ENCODE data around the gene CCR3. TPM values are rescaled to one million over a fixed set of nuclear protein-coding genes. Genes with fewer than 3 reads are reported as not detected.

CCR3 gene
- total RNA-seq, 1 experiment from 2014 or later = not detected

DNA sequence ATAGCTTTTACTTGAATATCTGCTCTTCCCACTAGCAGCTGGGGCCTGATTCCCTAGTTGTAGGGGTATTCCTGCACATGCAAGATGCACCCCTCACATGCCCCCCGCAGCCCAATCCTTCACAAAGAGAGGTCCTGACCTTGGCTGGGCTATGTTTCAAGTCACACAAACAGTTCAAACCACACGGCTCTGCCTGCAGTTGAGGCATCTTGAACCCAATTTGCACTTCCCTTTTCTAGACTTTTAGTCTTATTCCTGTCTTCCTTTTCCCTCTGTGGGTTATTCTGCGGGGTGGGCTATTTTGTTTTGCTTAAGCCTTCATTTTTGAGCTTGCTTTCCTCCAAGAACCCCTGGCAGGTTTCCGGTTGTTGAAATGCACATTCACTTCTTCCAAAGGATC is 20.9 kb upstream of the CCR3 start:
- no peak for DNase-seq (ENCODE audit: low read depth)

DNA sequence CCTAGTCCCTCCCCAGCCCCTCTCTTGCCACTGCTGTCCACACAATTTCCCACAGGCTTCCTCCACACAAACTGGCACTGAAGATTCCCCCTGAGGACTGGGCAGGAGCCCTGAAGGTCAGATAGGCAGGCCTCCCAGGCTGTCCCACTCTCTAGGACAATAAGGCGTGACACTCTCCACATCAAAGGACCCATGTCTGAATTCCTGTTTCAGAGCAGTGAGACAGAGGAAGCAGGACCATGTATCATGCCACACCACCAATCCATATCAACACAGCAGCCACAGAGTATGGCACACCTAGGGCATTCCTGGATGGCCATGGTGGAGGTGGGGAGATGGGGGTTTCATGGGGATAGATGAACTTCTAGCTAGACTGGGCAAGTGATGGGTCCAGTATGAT is 20.3 kb upstream of the CCR3 start:
- no peak for DNase-seq (ENCODE audit: low read depth)

DNA sequence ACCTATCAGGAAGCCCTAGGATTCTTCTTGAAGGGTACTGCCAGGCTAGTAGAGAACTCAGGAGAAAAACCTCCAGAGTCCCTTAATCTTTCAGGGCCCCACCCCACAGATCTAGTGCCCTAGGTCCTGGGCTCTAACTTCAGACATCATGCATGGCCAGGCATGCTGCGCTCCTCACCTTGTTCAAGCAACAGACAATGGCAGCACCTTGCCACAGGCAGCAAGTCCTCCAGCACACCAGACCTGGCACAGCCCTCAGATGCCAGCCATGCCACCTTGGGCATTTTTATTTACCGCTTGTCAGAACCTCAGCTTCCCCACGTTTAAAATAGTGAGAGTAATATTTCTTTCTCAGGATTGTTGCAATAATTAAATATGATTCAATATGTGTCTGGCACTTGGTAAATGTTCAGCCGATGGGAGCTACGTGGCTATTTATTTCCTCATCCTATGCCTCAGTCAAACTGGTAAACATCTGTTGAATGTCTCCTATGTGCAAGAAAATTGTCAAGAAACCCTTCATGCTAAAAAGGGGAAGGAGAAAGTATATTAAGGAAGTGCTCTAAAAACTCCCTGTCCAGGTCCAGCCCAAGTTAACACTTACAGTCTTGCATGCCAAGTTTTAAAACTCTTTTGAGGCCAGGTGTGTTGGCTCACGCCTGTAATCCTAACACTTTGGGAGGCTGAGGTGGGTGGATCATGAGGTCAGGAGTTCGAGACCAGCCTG is 19.7 kb upstream of the CCR3 start:
- DNase-seq (ENCODE audit: low read depth) = no peak

DNA sequence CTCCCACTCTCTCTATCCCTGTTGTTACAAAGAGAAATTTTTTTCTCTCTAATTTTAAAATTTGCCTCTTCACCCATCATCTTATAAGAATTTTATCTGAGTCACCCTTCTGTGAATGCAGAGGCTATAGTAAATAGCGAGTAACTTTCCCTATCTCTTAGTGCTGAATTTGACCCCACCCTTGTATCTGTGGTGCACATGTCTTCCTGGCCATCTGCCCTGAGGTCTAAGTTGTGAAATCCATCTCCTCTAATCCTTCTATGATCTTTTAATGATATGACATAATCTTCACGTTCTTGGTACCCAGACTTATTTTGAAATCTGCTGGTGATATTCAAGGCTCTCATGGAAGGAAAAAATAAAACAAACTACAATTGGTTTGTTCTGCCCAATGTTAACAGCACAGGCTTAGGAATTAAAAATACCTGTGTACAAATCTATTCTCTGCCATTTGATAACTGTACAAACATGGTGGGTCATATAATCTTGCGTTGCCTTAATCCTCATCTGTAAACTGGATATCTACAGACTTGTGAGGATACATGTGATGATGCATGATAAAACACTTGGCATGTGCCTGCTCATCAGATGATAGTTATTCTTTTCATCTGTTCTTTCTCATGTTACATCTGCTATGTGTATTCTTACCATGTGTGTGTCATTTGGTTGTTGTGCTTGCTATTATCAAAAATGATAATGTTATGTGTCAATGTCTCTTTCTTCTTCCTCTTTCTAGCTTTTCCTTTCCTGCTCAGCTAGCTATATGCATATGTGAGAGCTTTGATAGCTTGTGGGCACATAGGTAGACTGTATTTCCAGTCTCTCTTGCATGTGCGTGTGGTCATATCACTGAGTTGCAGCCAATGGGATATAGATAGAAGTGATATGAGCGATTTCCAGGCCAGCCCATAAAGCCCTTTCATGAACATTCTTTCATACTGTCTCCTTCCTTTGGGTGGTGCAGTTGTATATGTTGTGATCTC is 13.7 kb upstream of the CCR3 start:
- DNase-seq (ENCODE audit: low read depth) = peak; percentile 80

DNA sequence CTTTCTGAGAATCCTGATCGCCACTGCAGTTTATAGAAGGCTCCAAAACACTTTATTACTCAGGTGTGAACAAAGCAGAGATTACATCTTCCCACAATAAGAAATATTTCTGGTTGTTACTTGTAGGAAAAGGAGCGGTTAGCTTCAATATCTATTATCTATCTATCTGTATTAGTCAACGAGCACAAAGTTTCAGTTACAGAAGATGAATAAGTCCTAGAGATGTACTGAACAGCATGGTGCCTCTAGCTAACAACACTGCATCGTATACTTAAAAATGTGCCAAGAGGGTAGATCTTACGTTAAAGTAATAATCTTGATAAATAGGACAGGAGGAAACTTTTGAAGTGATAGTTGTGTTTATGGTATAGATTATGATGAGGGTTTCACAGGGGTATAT is 10.9 kb upstream of the CCR3 start:
- no peak for DNase-seq (ENCODE audit: low read depth)

DNA sequence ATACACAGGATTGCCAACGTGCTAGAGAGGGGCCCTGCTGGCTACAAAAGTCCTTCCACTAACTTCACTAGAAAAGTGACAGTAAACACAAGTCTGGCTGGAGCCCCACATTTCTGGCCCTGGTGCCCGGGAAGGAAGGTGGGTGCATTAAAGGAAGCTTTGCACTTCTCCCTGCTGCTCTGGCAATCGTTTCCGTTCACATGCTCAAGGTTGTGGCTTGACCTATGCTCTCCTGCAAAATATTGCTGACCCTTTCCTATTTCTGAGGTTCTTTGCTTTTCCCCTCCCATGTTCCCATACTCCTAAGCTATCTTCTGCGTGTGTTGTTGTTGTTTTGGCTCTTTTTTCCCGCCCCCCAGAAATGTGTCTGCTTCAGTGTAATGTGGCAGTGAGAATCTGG is 9.1 kb upstream of the CCR3 start:
- DNase-seq (ENCODE audit: low read depth) = no peak

DNA sequence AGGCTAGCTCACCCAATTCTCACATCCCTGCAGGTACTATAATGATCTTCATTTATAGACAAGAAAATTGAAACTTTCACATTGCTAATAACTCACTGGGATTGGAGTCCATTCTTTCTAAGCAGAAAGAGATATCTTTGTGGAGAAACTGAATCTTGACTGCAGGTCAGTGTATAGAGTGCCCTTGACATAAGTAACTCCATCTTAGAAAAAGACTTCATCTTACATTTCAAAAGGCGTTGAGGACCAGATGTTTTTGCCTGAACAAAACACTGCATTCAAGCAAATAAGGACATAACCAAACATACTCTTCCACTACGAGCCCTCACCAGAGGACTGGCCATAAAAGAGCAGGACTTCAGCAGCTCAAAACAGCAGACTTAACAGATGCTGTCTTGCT is 6.8 kb upstream of the CCR3 start:
- no peak for DNase-seq (ENCODE audit: low read depth)

DNA sequence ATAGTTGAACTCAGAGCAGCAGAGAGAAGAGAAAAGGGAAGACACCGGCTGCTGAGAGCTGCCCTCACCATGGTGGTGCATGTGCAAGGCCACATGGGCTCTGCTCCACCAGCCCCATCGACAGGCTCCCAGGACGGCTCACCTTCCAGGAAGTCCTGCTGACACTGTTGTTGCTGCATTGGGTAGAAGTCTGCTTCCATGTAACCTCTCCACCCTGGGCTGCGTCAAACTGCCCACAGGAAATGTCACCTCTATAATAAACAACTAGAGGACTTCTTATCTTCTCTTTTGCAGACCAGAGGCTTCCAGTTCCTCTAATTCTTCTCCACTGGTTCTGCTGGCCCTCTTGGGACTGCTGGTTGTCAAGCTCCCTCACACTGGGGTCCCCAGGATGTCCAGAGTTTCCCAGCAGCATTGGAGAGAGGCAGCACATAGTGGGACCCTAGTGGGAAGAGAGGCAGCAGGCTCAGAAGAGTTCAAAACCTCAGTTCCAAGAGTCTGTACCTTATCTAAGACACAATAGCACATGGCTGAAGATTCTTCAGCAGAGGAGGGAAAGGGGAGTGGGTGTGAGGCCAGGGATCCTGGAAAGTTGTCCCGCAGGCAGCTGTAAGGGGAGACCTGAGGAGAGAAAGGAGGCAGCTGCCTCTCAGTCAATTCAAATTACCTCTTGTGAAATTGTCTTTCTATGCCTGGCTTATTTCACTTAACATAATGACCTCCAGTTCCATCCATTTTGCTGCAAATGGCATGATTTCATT is 5.8 kb upstream of the CCR3 start:
- no peak for DNase-seq (ENCODE audit: low read depth)

DNA sequence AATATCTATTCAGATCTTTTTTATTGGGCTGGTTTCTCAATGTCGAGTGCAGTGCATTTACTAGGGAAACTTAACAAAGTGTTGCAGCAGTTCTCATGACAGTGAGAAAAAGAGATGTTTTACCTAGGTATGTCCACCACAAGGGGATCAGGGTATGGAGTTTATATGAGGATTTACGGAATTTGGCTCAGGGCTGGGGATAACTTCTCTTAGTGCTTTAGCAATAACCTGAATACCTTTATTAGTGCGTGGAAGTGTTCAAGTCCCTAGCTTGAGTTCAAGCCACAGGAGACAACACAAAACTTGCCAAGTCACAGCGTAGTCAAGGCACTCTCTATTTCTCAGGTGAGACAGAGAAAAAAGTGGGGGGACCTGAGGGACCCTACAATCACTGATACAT is 3.9 kb upstream of the CCR3 start:
- DNase-seq (ENCODE audit: low read depth) = no peak

DNA sequence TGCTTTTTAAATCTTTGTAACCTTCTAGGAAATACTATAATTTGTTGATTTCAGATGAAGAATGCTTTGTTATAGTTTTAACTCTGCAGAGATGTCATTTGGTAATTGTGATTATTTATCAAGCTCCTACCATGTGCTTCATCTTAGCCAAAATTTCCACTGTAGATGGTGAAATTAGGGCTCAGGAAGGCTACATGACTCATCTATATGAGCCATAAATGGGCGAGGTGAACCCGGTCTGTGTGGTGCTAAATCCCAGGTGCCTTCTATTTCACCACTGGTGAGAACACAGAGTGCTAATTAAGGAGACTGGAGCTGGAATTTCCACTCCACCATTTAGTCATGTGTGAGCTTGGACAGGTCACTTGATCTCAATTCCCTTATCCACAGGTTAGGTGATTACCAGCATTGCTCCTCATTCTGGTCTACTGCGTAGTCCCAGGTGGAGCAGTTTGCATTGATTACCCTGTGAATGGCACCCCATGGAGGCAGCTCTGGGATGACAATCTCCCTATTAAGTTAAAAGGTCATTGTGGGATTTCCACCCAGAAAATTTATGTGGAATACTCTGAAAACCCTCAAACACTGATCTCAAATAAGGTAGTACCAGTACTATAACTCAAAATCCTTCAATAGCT is 2.8 kb upstream of the CCR3 start:
- DNase-seq (ENCODE audit: low read depth) = no peak

DNA sequence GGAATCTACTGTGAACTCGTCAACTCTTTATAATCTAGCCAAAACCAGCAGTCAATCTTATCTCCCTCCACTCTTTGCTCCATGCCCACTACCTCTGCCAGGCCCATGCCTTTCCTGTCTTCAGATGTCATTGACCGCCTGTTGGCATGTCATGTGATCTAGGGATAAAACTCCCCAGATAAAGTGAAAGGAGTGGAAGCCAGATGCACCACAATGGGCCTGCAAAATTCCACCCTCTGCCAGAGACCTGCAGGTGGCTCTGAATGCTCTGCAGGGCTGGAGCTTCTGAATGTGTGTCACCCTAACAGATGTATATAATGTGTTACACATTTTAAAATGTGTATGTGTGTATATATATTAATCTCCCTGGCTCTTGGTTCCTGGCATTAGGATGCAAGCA is 2.3 kb upstream of the CCR3 start:
- DNase-seq (ENCODE audit: low read depth) = no peak

DNA sequence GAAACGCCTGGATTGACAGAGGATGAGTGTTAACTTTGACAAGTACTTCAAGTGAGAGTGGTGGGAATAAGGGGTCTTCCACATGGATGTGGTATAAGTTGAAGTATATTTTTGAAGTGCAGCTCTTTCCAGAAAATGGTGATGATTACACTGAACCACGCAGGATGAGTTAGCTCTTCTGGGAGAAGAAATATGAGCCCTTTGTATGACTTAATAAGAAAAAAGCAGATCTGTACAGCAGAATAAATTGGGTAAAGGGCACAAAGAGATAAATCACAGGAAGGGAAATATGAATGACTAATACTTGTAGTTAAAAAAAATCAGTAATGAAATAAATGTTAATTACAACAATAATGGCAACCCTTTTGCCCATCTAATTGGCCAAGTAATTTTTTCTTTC is 1.3 kb downstream of the CCR3 start:
- no peak for DNase-seq (ENCODE audit: low read depth)

DNA sequence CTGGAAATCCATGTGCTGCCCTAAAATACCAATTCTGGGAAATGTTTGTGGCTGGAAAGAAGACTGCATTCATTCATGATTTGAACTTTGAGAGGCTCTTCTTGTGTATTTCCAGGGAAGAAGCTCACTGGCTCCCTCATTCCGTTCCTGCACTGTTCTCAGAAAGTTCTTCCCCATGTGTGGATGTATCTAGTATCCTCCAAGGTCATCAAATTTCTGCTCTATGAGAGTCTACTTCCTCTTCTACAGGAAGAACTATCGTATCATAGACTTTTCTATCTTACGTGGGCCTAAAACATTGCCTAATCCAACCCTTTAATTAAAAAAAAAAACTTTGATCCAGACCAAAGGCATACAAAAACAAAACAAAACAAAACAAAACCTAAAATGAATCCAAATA is 2.9 kb downstream of the CCR3 start:
- DNase-seq (ENCODE audit: low read depth) = no peak

DNA sequence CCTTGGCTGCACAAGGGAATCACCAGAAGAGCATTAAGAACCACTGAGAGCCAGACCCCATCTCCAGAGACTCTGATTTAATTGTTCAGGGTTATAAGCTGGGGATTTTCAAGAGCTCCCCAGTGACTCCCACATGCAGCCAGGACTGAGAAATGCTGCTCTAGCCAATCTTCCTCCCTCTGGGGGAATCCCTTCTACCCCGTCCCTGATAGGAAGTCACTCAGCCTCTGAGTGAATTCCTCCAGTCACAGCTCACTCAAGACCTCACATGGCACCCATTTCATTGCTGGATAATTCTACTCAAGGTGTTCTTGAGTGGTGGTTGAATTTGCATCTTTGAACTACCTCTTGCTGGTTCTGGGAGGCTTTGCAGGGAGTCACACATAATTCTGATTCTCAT is 10.7 kb downstream of the CCR3 start:
- no peak for DNase-seq (ENCODE audit: low read depth)

DNA sequence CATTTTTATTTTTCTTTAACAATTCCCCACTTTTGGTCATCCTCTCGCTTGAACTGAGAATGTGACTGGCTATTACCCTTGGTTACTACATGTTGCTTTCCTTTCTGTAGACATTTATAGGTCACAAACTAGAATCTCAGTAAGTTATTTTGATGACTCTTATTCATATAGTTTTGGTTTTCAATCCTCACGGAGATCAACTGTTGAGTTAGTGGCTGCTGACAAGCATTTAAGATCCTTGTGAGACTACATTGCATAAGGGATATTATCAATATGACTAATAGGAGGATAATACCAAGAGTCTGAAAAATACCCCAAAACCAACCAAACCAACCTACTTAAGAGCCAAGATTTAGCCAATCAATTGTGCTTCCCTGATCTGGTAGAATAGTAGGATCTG is 16.3 kb downstream of the CCR3 start:
- no peak for DNase-seq (ENCODE audit: low read depth)

DNA sequence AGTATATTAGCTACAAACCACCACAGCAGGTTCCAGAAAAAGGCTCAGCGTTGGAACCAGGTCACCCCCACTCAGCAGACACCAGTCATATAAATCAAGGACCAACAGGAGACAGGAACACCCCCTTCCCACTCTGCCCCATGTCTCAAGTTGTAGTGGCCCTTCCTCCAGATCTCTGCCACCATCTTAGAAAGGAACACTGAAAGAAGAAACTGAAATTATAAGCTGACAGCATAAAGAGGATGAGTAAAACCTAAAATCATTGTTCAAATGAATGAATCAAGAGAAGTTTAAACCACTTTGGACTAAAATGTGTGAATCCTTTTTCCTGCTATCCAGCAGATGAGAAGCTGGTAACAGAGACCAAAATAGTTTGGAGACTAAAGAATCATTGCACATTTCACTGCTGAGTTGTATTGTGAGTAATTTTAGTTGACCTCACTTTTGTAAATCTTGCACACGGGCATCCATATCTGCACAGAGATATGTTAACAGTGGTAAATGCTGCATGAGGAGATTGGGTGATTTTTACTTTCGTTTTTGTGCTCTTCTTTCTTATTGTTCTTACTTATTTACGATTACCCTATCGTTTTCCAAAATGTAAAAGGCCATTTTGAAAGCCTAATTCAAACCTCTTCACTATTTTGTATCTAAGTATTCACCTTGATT is 19.8 kb downstream of the CCR3 start:
- no peak for DNase-seq (ENCODE audit: low read depth)

DNA sequence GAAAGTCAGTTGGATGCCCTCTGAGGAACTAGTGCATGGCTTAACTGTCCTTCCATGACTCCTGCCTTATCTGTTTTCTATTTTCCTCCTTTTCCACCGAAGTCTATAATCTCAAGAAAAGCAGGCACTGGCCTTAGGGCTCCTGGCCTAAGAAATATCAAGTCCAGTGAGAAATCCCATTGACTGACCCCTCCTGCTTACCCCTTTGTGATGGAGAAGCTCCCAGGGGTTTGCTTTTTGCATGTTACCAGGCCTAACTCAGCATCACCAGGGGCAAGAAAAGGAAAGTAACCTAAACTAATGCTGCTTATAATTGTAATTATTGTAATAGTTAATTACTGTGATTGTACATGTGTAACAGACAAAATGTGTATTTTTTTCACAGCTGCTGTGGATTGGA is 21.7 kb downstream of the CCR3 start:
- no peak for DNase-seq (ENCODE audit: low read depth)

DNA sequence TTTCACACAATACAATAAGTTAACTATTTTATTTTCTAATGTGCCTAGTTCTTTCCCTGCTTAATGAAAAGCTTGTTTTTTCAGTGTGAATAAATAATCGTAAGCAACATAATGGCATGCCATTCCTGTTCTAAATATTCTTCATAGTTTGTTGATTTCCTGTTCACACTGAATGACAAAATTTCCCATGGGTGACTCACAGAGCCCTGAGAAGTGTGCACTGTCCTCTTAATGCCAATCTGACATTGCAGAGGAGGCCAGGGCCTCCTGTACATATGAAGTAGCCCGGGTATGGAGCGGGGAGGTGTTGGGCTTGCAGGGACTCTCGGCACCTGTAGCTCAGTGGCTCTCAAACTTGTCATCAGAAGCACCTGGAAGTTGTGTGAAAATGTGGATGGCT is 24.3 kb downstream of the CCR3 start:
- DNase-seq (ENCODE audit: low read depth) = no peak

DNA sequence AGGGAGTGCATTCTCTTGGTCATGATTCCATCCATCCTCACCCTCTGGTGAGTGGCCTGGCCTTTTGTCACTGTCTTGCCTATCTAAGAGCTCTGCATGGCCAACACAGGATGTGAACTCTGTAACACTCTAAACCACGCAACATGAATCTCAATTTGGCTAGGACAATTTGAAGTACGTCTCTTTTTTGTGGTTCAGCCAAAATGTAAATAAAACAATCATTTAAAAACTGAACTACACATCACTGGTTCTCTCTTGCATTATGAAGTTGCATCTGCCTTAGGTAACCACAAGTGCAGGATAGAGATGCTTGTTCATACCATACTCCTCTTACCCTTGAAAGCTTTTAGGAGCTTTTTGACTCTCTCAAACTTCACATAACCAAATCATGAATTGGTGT is 27.3 kb downstream of the CCR3 start:
- no peak for DNase-seq (ENCODE audit: low read depth)

DNA sequence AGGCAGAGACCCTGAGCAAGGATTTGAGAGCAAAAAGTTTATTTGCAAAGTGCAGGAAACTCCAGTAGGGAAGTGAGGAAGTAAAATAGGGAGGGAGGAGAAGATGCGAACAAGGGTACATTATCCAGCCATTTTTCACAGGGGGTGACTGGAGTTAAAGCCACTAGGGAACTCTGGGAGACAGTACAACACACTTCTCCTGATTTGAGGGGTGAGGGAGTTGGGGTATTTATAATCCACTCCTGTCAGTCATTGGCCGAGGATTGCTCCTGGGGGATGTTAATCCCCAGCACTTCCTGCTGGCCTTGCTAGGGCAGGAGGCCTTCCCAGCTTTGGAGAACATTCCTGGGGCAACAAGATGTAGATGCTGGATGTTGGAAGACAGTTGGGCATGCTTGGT is 28.2 kb downstream of the CCR3 start:
- DNase-seq (ENCODE audit: low read depth) = no peak

DNA sequence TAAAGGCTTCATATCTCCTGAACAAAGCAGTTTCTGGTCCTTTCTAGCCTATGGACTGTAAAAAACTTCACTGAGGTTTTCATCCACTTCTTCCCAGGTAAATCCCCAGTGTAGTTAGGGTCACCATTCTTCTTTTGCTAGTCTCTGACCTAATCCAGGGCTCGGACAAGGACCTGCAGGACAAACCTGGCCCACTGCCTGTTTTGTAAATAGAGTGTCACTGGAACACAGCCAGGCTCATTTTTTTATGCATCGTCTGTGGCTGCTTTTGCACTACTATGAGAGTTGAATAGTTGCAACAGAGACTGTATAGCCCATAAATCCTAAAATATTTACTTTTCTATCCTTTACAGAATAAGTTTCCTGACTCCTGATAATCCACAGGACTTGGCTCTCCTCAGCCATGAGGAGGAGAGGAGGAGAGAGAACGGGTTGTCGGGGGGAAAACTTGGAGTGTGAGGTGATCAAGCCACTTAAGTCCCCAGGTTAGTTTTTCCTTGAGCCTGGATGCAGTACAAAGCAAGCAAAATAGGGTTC is 29.0 kb downstream of the CCR3 start:
- DNase-seq (ENCODE audit: low read depth) = no peak

All from LHCN-M2 (cell line).